HL-60 (cell line): ENCODE measurements around the gene AHRR.
A peak's percentile ranks its signal among the peaks of the same experiment; 100 is the strongest.
"Not testable (repeated sequence)": the region's sequence is repeated elsewhere in the genome, so short reads cannot be mapped to it uniquely, and the experiment has no call there.

Source experiments
- DNase-seq, 2 experiments: peaks; one replicate each; pipeline ENCODE4 v3.0.0-alpha.2; 2010 to 2020; ENCODE audit warnings: low read depth in 1 of 2, low spot score in 1 of 2
- H3K27ac ChIP-seq: fragments of 250-450 bp; sonication (Bioruptor Pico); replicated peaks from 2 replicates; pipeline ENCODE4 v1.5.1; 2020; ENCODE audit warnings: mild to moderate bottlenecking, moderate library complexity
- H3K27me3 ChIP-seq: fragments of 250-450 bp; sonication (Bioruptor Pico); 2 replicates; pipeline ENCODE4 v1.5.1; 2021; ENCODE audit warnings: mild to moderate bottlenecking, moderate library complexity; ENCODE audit not compliant: insufficient read depth, poor library complexity, severe bottlenecking
- H3K4me3 ChIP-seq: replicated peaks from 2 replicates; pipeline ENCODE4 v1.5.1; 2011; ENCODE audit warnings: mild to moderate bottlenecking, control low read depth, low read length; ENCODE audit not compliant: insufficient read depth
- CTCF ChIP-seq: IDR thresholded peaks from one replicate; pipeline ENCODE4 v1.5.1; 2011; ENCODE audit warnings: low read length, control low read depth, inconsistent platforms; ENCODE audit not compliant: insufficient read depth
- GABPA ChIP-seq: IDR thresholded peaks from 2 replicates; pipeline ENCODE4 v1.6.1; 2012; ENCODE audit warnings: low read depth
- POLR2AphosphoS5 ChIP-seq: IDR thresholded peaks from 2 replicates; pipeline ENCODE4 v1.6.1; 2012; ENCODE audit warnings: low read depth
- REST ChIP-seq: IDR thresholded peaks from 2 replicates; pipeline ENCODE4 v1.6.1; 2012; ENCODE audit warnings: low read depth; ENCODE audit not compliant: insufficient replicate concordance
- SPI1 ChIP-seq: IDR thresholded peaks from 2 replicates; pipeline ENCODE4 v1.6.1; 2012; ENCODE audit warnings: low read depth, mild to moderate bottlenecking, borderline replicate concordance

Gene AHRR

GRCh38 chr5:378976-379742, 57.6 kb downstream of the AHRR start:
- H3K27me3 ChIP-seq, result no peaks in the 10 kb centered on the region
- peak overlapping the region; percentile 22 for H3K27ac ChIP-seq
- H3K4me3 ChIP-seq, result no peak overlapping the region
- TF ChIP-seq POLR2AphosphoS5 (no peak), SPI1 (no peak), REST (no peak), CTCF (no peak)
- DNase-seq, result peak in 1 of 2 experiments; percentile 0

GRCh38 chr5:380701-381309, 59.3 kb downstream of the AHRR start:
- no peak for TF ChIP-seq POLR2AphosphoS5
- no peaks in the 10 kb centered on the region for H3K27me3 ChIP-seq
- peak in 1 of 2 experiments; percentile 64 for DNase-seq
- peak overlapping the region; percentile 52 for H3K27ac ChIP-seq
- H3K4me3 ChIP-seq, result no peak overlapping the region

- Histone ChIP-seq H3K4me3 (no peak overlapping the region), H3K27me3 (no peaks in the 10 kb centered on the region), H3K27ac (no peak overlapping the region)
- TF ChIP-seq SPI1, result no peak
- no peak for TF ChIP-seq POLR2AphosphoS5
- no peak for DNase-seq
These were observed 61.6 kb downstream of the AHRR start for GRCh38 chr5:383066-383465.

GRCh38 chr5:383621-384020, 62.1 kb downstream of the AHRR start:
- no peak overlapping the region for H3K27ac ChIP-seq
- no peak for TF ChIP-seq REST
- no peak for TF ChIP-seq GABPA
- no peak for TF ChIP-seq CTCF
- TF ChIP-seq POLR2AphosphoS5, result no peak
- no peak for TF ChIP-seq SPI1
- H3K27me3 ChIP-seq, result no peaks in the 10 kb centered on the region
- no peak overlapping the region for H3K4me3 ChIP-seq
- DNase-seq, result no peak

GRCh38 chr5:384576-384975, 63.1 kb downstream of the AHRR start:
- H3K4me3 ChIP-seq, result not testable (repeated sequence)

More at GRCh38 chr5:384576-384975, 63.1 kb downstream of the AHRR start:
- not testable (repeated sequence) for H3K27me3 ChIP-seq, H3K27ac ChIP-seq, DNase-seq
